Cerebellar nuclear complex (tissue), 1 donor: Measurements from ENCODE around the gene CABP7.

Experiments used
- DNase-seq, 2 experiments: peaks; one replicate each; lab custom pipeline; 2025; lab: John Stamatoyannopoulos, UW

CABP7 gene

DNA sequence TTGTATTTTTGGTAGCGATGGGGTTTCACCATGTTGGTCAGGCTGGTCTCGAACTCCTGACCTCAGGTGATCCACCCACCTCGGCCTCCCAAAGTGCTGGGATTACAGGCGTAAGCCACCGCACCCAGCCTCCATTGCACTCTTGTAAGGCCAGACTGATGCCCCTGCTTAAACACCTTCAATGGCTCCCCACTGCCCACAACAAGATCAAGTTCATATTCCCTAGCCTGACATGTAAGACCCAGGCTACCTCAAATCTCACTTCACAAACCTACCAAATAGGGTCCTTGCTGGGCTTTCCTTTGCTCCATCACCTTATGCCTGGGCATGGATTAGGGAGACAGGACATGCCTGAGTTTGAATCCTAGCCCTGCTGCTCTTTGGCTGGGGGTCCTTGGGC lies 60.4 kb downstream of the CABP7 start:
- DNase-seq = no peak

DNA sequence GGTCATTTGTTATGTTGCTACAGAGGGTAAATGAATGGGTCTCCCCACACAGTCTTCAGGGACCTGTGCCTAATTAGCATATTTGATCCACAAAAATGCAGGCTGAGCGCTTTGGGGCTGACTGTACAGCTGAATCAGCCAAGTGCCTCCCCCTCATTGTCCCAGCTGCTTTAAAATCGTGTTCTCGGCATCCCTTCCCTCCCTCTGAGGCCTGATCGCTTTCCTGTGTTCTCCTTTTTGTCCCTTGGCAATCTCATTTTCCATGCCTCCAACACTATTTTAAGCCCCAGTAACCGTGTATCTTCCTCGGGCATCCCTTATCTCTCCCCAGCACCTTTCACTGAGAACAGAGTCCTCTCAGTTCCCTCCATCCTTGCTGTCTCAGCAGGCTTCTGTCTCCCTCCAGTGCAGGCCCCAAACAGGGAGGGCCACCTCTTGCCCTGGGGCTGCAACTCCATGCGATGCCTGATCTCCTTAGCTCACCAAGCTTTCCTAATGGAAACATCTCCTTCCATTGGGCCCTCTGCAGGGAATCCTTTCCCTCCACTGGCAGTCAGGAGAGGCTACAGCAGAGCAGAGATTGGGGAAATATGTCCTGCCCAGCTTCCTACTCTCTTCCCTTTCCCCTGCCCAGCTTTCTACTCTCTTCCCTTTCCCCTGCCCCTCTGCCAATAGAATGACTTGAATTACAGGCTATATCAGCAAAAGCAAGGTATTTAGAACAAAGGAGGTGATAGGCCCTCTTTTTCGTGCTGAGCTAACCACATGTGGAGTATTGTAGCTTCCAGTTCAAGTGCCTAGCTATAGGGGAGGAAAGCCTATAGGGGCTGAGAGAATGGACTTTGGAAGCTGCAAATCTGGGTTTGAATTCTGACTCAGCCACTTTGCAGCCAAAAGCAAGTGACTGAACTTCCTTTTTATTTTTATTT lies 61.2 kb downstream of the CABP7 start:
- DNase-seq = no peak
